Progenitor cell of endocrine pancreas (in vitro differentiated cells): ENCODE results near the gene FGD1. TPM values are rescaled to one million over a fixed set of nuclear protein-coding genes. Genes with fewer than 3 reads are reported as not detected.
A peak's percentile ranks its signal among the peaks of the same experiment; 100 is the strongest.
"Not testable (repeated sequence)": the region's sequence is repeated elsewhere in the genome, so short reads cannot be mapped to it uniquely, and the experiment has no call there.

Source experiments
- DNase-seq: peaks from one replicate; pipeline ENCODE4 v3.0.0; 2021; ENCODE audit warnings: low spot score; ENCODE audit not compliant: unreplicated experiment
- H3K27ac Mint-ChIP-seq: 2 replicates; pipeline ENCODE4 v1.8.0; 2021; ENCODE audit warnings: mild to moderate bottlenecking, moderate library complexity, mixed read lengths
- H3K27me3 Mint-ChIP-seq: 2 replicates; pipeline ENCODE4 v1.8.0; 2021; ENCODE audit warnings: mixed read lengths
- H3K36me3 Mint-ChIP-seq: 2 replicates; pipeline ENCODE4 v1.8.0; 2022; ENCODE audit warnings: mixed read lengths; ENCODE audit not compliant: insufficient read depth
- H3K4me1 Mint-ChIP-seq: 2 replicates; pipeline ENCODE4 v1.8.0; 2021; ENCODE audit warnings: low read depth, mixed read lengths
- H3K4me3 Mint-ChIP-seq: 2 replicates; pipeline ENCODE4 v1.8.0; 2021; ENCODE audit warnings: low read depth, mild to moderate bottlenecking, moderate library complexity, mixed read lengths
- H3K9me3 Mint-ChIP-seq: 2 replicates; pipeline ENCODE4 v1.8.0; 2021; ENCODE audit warnings: low read depth, mixed read lengths
- CTCF ChIP-seq: fragments of 200-600 bp; sonication (generic); IDR thresholded peaks from one replicate; pipeline ENCODE4 v1.5.0; 2021; ENCODE audit warnings: antibody characterized with exemption, mild to moderate bottlenecking; ENCODE audit not compliant: unreplicated experiment
- long read RNA-seq: library from polyadenylated mRNA; unstranded; transcript quantifications from one replicate; pipeline ENCODE4 v2.0.0, GENCODE V29; 2020
- total RNA-seq: library from RNA; stranded (reverse); gene quantifications from 2 replicates; pipeline ENCODE4 v1.2.1, GENCODE V29; 2021

Gene FGD1
- total RNA-seq: 23.6 and 24.7 TPM in 2 replicates
- long read RNA-seq, partial matches to known transcripts: 0 of 2 reads
- long read RNA-seq, other reads (novel, unspliced or antisense): 2 of 2 reads

- DNase-seq: peak; percentile 44
- H3K36me3 Mint-ChIP-seq: peaks cover 7% of the 10 kb centered on the region
- H3K27me3 Mint-ChIP-seq: no peaks in the 10 kb centered on the region
- peak within 1 kb of the TSS; percentile 92 for H3K27ac Mint-ChIP-seq
- peaks cover 37% of the 10 kb centered on the region for H3K9me3 Mint-ChIP-seq
- H3K4me1 Mint-ChIP-seq: peaks cover 21% of the 10 kb centered on the region
- H3K4me3 Mint-ChIP-seq: peak within 1 kb of the TSS; percentile 84
- no peak for TF ChIP-seq CTCF
These were observed at the start of gene FGD1 for GRCh38 chrX:54495814-54496516. TSS of gene FGD1 (minus strand) at chrX:54496234. CDS start at chrX:54495432, 802 bp downstream.

- H3K27me3 Mint-ChIP-seq, H3K4me1 Mint-ChIP-seq, DNase-seq, H3K27ac Mint-ChIP-seq, H3K4me3 Mint-ChIP-seq: not testable (repeated sequence)
- Mint-ChIP-seq H3K9me3 (peaks cover 11% of the 10 kb centered on the region), H3K36me3 (peaks cover 21% of the 10 kb centered on the region)
These were observed 46.2 kb upstream of the FGD1 start for GRCh38 chrX:54542239-54542638.

GRCh38 chrX:54540289-54540688 lies 44.3 kb upstream of the FGD1 start:
- H3K4me1 Mint-ChIP-seq: no peaks in the 10 kb centered on the region
- no peak for TF ChIP-seq CTCF
- H3K27me3 Mint-ChIP-seq: no peaks in the 10 kb centered on the region
- no peak for DNase-seq
- H3K36me3 Mint-ChIP-seq: peaks cover 21% of the 10 kb centered on the region
- H3K9me3 Mint-ChIP-seq: peaks cover 11% of the 10 kb centered on the region
- H3K27ac Mint-ChIP-seq: no peak overlapping the region
- H3K4me3 Mint-ChIP-seq: no peak overlapping the region

- Mint-ChIP-seq H3K27me3 (no peaks in the 10 kb centered on the region), H3K9me3 (peaks cover 6% of the 10 kb centered on the region), H3K4me3 (no peak overlapping the region), H3K4me1 (peaks cover 5% of the 10 kb centered on the region), H3K27ac (no peak overlapping the region), H3K36me3 (peaks cover 14% of the 10 kb centered on the region)
- no peak for TF ChIP-seq CTCF
- no peak for DNase-seq
These were observed 38.2 kb upstream of the FGD1 start for GRCh38 chrX:54534271-54534670.

GRCh38 chrX:54530357-54530900 lies 34.4 kb upstream of the FGD1 start:
- Mint-ChIP-seq H3K9me3 (peaks cover 21% of the 10 kb centered on the region), H3K4me3 (peak overlapping the region; percentile 93), H3K36me3 (peaks cover 17% of the 10 kb centered on the region), H3K4me1 (peaks cover 5% of the 10 kb centered on the region), H3K27me3 (no peaks in the 10 kb centered on the region), H3K27ac (peak overlapping the region; percentile 94)
- DNase-seq: no peak
- no peak for TF ChIP-seq CTCF
